Stimulated activated CD4-positive, alpha-beta T cell treated with anti-CD3 and anti-CD28 coated beads, Interleukin-12 subunit alpha, Interleukin-12 subunit beta, amount 100 ng/mL, for 4 hours (primary cell): Measurements from ENCODE around the gene MTUS2.

Source experiments
- DNase-seq: peaks from one replicate; pipeline ENCODE4 v3.0.0-alpha.2; 2020

The MTUS2 gene

DNA sequence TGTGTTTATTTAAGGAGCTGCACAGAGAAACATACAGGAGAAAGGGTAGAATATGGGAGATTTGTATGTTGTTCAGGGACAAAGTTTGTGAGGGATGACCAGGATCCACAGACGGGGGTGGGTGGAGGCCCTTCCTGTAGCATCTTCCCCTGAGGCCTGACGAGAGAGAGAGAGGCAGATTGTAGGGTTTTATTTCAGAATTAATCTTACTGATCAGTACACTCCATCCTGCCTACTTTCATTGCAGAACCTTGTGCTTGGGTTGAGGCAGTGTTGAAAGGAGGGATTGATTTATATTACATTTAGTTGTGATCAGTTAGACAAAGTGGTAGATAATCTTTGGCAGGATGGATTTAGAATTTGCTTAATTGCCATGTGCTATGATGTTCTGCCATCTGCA, 39.6 kb downstream of the MTUS2 start:
- no peak for DNase-seq

GRCh38 chr13:28864544-28864943, 44.4 kb downstream of the MTUS2 start:
- DNase-seq, result no peak

DNA sequence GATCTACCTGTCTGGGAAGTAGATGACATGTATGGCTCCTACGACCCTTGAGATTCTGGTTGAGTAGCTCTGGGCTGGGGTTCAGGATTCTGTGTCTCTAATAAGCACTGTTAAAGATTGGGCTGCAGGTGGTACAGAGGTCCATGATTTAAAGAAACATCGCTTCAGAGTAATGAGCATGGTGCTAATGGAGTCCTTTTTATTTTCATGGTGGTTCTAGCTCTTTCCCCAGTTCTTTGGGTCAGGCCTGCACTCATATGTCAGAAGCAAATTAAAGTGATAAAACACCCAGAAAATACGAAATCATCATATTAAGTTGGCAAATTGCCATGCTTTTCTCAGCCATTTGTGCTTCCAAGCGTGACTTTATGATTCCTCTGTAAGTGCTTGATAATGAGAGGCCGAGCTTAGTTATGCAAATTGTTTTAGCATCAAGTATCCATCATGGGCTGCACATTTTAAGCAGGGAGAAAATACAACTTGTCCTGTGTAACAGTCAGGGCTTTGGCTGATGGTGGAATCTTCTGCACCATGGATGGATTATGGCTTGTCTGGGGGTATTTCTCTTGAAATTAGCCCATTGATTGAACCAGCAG, 45.1 kb downstream of the MTUS2 start:
- DNase-seq, result no peak

GRCh38 chr13:28865951-28866350, 45.8 kb downstream of the MTUS2 start:
- no peak for DNase-seq

DNA sequence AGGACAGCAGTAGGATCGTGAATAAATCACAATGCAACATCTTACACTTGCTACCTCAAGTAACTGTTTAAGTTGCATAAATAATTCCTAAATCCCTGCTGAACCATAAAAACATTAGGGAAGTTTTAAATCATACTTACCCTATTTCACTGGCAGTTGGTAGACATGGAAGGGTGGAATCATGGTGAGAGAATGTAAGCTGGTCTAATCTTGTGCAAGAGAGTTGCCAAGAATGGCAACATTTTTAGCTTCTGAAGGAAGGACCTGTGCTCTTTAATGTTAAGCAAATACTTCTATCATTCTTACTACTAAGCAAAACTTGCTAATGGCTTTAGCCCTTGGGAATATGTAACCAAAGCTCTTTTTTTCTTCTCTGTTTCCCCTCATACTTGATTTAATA, 46.8 kb downstream of the MTUS2 start:
- no peak for DNase-seq

- DNase-seq, result no peak
Measured at GRCh38 chr13:28867564-28867963, 47.4 kb downstream of the MTUS2 start.

DNA sequence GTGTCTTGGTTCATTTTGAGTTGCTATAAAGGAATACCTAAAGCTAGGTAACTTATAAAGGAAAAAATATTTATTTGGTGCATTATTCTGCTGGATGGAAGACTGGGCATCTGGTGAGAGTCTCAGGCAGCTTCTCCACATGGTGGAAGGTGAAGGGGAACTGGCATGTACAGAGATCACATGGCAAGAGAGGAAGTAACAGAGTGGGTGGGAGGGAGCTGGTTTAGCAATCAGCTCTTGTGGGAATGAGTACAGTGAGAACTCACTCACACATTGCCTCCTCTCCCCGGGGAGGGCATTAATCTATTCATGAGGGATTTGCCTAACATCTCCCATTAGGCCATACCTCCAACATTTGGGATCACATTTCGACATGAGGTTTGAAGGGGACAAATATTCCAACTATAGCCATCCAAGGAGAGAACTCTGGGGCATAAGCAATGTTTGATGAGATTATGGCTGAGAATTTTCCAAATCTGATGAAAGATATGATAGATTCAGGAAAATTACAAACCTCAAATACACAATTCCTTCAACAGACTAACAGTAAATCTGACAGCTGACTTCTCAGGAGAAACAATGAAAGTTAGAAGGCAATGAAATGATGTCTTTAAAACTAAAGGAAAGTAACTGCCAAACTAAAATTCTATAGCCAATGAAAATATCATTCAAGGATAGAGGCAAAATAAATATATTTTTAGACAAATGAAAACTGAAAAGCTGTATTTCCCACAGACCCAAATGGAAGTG, 52.5 kb downstream of the MTUS2 start:
- no peak for DNase-seq

GRCh38 chr13:28875846-28876615, 55.9 kb downstream of the MTUS2 start:
- no peak for DNase-seq

- no peak for DNase-seq
Measured at GRCh38 chr13:28877408-28877807, 57.3 kb downstream of the MTUS2 start.

GRCh38 chr13:28885181-28885580, 65.0 kb downstream of the MTUS2 start:
- DNase-seq, result no peak

DNA sequence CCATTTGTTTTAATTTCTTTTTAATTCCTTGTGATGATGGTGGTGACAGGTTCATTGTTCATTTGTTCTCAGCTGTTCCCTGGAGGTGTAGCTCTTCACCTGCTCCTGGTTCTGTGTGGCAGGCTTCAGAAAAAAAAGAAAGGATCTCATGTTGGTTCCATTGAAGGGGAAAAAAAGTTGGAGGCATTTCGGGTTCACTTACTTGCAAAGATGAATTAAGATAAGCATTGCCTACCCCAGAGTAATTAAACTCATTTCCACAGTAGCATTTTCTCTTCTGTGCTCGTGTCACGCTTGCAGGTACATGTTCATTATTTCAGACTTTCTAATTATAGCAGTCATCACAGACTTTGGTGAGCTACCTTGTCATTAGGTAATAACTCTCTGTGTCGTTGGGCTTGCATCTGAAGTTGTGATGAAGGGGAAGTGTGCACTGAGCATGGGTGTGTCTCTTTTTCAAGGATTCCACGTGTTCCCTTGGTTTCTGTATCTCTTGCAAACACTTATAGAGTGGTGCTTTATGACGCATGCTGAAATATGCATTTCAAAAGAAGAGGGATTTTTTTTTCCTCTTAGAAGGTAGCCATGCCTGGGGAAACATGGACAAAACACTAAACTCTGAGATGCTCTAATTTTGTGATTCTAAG, 69.1 kb downstream of the MTUS2 start:
- no peak for DNase-seq

DNA sequence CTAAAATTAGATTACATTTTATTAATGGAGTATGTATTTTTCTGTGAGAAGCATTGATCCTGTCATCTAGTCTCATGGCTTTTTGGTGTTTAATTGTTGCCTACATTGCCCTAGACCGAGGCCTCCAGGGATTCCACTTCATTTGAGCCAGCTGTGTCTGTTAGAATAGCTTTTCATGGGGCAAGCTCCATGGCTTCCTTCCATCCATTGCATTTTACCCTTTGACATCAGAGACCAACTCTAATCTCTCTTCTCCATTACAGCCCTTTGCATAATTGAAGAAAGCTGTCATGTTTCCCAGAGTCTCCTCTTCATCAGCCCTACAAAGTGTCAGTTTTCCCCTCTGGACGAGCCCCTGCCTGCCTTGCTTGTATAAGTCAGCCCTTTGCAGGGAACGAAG, 70.6 kb downstream of the MTUS2 start:
- no peak for DNase-seq

DNA sequence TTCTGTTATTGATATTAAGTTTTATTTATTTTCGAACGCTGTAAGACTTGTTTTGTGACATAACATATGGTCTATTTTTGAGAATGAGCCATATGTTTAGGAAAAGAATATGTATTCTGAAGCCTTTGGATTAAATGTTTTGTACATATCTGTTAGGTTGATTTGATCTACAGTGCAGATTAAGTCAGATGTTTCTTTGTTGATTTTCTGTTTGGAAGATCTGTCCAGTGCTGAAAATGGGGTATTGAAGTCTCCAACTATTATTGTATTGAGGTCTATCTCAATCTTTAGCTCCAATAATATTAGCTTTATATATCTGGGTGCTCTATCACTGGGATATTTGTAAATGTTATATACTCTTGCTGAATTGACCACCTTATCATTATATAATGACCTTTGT, 97.9 kb downstream of the MTUS2 start:
- DNase-seq, result no peak

DNA sequence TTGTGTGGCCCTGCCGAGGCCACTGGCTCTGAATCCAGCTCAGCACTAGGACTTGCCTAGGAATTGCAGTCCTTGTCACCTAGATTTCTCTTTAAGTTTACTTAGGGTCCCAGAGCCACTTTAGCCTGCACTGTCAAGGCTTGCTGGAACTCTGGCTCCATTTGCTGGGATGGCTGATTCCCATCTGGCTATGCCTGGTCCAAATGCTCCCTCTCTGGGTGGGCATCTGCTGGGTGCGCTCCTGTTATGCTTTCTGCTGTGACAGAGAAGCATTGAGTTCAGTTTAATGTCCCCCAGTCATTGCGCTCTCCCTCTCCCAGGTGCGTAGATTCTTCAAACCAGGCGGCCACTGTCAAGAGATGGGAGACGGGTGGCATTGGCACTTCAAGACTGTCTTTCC, 102.2 kb downstream of the MTUS2 start:
- no peak for DNase-seq

DNA sequence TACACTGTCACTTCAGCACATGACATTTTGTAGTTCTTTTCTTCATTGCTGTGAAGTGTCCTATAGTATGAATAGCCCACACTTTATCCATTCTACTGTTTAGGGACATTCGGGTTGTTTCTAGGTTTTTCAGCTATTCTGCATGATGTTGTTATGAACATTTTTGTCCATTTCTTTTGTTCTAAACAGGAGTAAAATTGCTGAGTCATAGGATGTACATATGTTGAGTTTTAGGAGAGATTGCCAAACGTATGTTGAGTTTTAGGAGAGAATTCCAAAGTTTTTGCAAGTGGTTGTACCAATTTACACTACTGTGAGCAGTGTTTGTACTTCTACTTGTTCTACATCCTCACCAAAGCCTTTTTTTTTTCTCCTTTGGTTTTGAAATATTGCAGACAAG, 115.0 kb downstream of the MTUS2 start:
- DNase-seq, result no peak

- no peak for DNase-seq
Measured at GRCh38 chr13:28942906-28943305, 122.8 kb downstream of the MTUS2 start.

DNA sequence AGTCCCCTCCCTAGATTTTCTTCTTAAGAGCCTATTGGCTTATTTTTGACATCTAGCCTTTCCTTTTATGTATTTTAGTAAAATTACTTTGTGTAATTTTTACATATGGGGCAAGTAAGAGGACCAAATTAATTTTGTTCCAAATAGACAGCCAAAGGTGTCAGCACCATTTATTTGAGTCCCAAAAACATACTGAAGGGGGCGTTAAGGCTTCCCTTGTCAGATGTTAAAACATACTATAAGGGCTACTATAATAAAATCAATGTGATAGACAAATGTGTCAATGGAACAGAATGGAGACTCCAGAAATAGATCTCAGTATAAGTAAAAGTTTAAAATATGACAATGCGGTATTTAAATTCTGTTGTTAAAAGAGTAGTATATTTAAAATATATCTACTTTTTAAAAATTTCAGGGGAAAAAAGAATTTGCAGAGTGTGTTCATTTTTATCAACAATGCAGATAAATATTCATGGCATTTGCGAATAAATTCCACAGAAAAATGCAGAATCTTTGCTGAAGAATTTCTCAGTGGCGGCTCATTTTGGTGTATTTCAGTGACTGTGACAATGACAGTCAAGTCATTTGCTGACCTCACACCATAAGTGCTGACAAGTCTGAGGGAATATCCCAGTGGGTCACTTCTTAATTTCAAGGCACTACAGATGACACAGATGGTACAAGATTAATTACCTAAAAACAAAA, 133.7 kb downstream of the MTUS2 start:
- DNase-seq, result no peak

GRCh38 chr13:28954419-28954725, 134.2 kb downstream of the MTUS2 start:
- no peak for DNase-seq

- no peak for DNase-seq
Measured at GRCh38 chr13:28954810-28955209, 134.7 kb downstream of the MTUS2 start.

GRCh38 chr13:28955264-28955966, 135.3 kb downstream of the MTUS2 start:
- no peak for DNase-seq

- no peak for DNase-seq
Measured at GRCh38 chr13:28958018-28958417, 137.9 kb downstream of the MTUS2 start.

DNA sequence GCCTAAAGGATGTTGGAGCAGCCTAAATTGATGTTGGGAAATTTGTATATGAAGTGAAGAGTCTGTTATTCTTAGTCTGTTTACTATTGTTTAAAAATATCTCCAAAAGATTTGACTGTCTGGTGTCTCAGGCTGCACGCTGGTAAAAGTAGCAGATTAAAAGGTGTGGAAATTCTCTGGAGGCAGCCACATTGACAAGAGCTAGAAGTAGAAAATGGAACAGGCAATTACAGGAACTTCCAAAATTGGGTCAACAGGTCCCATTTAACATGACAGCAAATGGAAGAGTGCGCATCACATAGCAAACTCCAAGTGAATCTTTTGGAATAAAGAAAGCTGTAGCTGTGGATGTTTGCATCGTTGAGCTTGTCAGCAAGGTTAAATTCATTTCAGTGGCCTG, 138.3 kb downstream of the MTUS2 start:
- DNase-seq, result no peak

DNA sequence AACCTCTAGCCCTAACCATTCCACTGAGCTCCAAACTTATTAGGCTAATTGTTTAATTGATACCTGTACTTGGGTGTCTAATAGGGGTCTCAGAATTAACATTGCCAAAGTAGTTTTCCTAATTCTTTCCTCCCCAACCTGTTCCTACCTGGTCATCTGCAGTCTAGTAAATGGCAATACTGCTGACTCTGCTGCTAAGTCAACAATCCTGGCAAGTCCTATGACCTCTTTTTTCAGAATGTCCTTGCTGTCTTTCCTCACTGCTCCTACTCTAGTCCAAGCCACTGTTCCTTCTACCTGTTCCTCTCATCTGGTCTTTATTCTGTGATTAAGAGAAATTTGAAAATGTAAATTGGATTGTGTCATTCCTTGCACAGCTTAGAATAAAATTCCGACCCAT, 143.9 kb downstream of the MTUS2 start:
- DNase-seq, result no peak
